ENCODE measurements around the gene TSPAN18.

TSPAN18 gene

GRCh38 chr11:44729063-44729462 lies 2.3 kb downstream of the TSPAN18 start:
- DNase-seq (ENCODE audit: insufficient read length) (no peak), FAIRE-seq (no peak)
- TF ChIP-seq TAF1 (IDR thresholded peaks at IDR 0.05; ENCODE audit: borderline replicate concordance, low read depth, low read length): no peak
- TF ChIP-seq POLR2A (IDR thresholded peaks at IDR 0.05; ENCODE audit: low read depth, low read length): no peak

DNA sequence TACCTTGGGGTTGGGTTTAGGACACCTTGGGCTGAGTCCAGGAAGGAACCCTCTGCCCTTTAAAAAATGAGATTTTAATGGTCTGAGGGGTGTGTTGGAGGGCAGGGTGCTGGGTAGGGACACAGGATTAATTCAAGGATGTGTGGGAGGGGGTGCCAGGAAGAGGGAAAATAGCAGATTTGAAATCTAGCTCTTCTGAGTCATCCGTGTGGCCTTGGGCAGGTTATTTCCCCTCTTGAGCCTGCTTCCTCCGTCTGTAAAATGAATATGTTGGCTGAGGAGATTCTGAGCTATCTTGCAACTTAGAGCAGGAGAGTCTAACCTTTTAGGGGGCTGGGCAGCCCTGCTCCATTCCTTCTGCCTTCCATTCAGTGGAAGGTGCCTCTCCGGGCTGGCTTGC lies 3.0 kb downstream of the TSPAN18 start:
- DNase-seq (ENCODE audit: insufficient read length): no peak
- no peak for TF ChIP-seq POLR2A (IDR thresholded peaks at IDR 0.05; ENCODE audit: low read depth, low read length)
- no peak for TF ChIP-seq TAF1 (IDR thresholded peaks at IDR 0.05; ENCODE audit: borderline replicate concordance, low read depth, low read length)
- no peak for TF ChIP-seq POLR2AphosphoS5 (IDR thresholded peaks at IDR 0.05; ENCODE audit: low read depth, low read length)
- peak; percentile 24 for FAIRE-seq

DNA sequence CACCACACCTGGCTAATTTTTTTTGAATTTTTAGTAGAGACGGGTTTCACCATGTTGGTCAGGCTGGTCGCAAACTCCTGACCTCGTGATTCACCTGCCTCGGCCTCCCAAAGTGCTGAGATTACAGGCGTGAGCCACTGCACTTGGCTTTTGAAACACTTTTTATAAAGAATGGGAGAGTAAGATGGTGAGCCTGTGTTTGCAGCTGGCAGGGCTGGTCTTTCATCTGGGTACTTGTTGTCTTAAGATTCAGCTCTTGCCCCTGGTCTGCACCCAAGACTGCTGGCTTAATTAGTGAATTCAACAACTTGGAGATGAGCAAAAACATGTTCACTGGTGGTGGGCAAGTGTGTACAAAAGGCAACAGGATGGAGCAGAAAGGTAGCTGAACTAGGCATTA lies 4.0 kb downstream of the TSPAN18 start:
- TF ChIP-seq POLR2A (IDR thresholded peaks at IDR 0.05; ENCODE audit: low read depth, low read length): no peak
- no peak for TF ChIP-seq POLR2AphosphoS5 (IDR thresholded peaks at IDR 0.05; ENCODE audit: low read depth, low read length)
- TF ChIP-seq TAF1 (IDR thresholded peaks at IDR 0.05; ENCODE audit: borderline replicate concordance, low read depth, low read length): no peak
- DNase-seq (ENCODE audit: insufficient read length): no peak
- FAIRE-seq: no peak

DNA sequence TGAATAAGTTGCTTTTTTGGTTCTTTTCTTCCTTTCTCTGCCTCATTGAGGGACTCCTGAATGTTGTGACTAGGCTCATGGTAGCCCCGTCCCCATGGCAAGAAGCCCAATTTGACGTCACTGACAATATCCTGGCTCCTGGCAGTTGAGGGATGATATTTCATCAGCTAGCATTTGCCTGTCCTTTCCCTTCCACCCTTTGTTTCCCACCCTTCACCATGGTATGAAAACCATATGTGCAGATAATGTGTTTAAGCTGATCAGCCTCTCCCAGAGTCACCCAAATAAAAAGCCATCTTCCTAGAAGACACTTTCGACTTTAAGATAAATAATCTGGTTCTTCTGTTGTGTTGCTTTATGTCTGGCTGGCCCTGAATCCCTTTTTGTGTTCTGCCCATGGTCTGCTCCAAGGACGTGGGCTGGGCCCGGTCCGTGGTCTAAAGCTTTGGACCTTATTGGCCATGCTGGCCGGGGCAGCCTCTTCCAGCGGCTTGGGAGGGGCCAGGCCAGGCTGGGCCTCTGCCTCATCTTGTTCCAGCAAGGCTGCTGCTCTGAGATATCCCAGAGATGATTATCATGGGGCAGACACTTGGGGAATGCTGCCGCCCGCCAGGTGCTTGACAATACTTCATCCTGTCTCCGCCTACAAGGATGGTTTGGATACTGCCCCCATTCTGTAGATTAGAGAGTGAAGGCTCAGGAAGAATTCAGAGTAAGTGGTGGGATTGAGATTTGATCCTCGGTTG lies 5.1 kb downstream of the TSPAN18 start:
- DNase-seq (ENCODE audit: insufficient read length) (no peak), FAIRE-seq (peak; percentile 61)
- TF ChIP-seq POLR2A (IDR thresholded peaks at IDR 0.05; ENCODE audit: low read depth, low read length) (no peak), POLR2AphosphoS5 (IDR thresholded peaks at IDR 0.05; ENCODE audit: low read depth, low read length) (no peak), TAF1 (IDR thresholded peaks at IDR 0.05; ENCODE audit: borderline replicate concordance, low read depth, low read length) (no peak)

- no peak for DNase-seq (ENCODE audit: insufficient read length)
- FAIRE-seq: peak; percentile 71
- no peak for TF ChIP-seq TAF1 (IDR thresholded peaks at IDR 0.05; ENCODE audit: borderline replicate concordance, low read depth, low read length)
- TF ChIP-seq POLR2AphosphoS5 (IDR thresholded peaks at IDR 0.05; ENCODE audit: low read depth, low read length): no peak
- no peak for TF ChIP-seq POLR2A (IDR thresholded peaks at IDR 0.05; ENCODE audit: low read depth, low read length)
Observed at GRCh38 chr11:44732564-44732963, 5.8 kb downstream of the TSPAN18 start.

DNA sequence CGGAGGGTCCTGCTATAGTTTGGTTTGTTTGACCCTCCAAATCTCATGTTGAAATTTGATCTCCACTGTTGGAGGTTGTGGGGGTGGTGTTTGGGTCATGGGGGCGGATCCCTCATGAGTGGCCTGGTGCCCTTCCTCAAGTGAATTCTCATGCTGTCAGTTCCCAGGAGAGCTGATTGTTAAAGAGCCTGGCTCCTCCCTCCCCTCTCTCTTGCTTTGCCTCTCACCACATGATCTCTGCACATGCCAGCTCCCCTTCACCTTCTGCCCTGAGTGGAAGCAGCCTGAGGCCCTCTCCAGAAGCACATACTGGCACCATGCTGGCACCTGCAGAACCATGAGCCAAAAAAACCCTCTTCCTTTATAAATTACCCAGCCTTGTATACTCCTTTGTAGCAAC lies 7.1 kb downstream of the TSPAN18 start:
- DNase-seq (ENCODE audit: insufficient read length): no peak
- TF ChIP-seq TAF1 (IDR thresholded peaks at IDR 0.05; ENCODE audit: borderline replicate concordance, low read depth, low read length): no peak
- TF ChIP-seq POLR2AphosphoS5 (IDR thresholded peaks at IDR 0.05; ENCODE audit: low read depth, low read length): no peak
- TF ChIP-seq POLR2A (IDR thresholded peaks at IDR 0.05; ENCODE audit: low read depth, low read length): no peak
- no peak for FAIRE-seq

DNA sequence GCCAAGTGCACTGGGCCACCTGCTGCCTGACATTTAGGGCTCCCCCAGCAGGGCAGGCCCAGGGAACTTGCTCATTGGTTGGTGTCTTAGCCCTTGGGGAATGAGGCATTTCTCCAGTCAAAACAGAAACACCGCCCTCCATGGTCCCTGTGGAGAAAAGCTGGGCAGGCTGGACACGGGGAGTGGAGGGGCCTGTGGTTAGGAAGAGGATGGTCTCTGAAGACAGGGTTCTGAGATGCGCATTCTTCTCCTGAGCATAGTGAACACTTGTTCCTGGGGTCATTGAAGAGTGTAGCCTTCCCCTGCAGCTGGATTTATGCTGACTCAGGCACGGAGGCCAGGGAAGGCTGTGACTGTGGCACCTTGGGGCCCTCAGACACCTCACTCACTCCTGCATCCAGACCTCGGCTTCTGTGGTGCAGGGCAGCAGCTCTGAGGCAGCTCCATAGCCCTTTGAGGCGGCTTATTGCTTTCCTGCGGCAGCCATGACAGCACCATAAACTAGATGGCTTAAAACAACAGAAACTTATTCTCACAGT lies 8.2 kb downstream of the TSPAN18 start:
- FAIRE-seq (no peak), DNase-seq (ENCODE audit: insufficient read length) (no peak)
- no peak for TF ChIP-seq POLR2AphosphoS5 (IDR thresholded peaks at IDR 0.05; ENCODE audit: low read depth, low read length)
- TF ChIP-seq POLR2A (IDR thresholded peaks at IDR 0.05; ENCODE audit: low read depth, low read length): no peak
- TF ChIP-seq TAF1 (IDR thresholded peaks at IDR 0.05; ENCODE audit: borderline replicate concordance, low read depth, low read length): no peak

DNA sequence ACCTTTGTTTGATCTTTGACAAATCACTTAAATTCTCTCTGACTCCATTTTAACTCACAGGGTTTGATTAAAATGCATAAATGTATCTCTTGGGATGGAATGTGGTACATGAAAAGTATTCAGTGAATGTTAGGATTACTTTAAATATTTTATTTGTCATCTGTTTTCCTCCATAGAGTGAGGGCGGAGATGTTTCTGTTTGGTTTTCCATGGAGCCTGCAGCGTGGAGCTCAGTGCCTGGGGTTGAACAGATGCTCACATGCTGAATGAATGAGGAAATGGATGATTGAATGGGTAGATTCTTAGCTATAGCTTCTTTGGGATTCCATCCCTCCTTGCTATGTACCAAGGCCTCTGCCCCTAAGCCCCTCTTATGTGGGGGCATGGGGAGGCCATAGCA lies 10.0 kb downstream of the TSPAN18 start:
- TF ChIP-seq POLR2AphosphoS5 (IDR thresholded peaks at IDR 0.05; ENCODE audit: low read depth, low read length): no peak
- TF ChIP-seq POLR2A (IDR thresholded peaks at IDR 0.05; ENCODE audit: low read depth, low read length): no peak
- no peak for TF ChIP-seq TAF1 (IDR thresholded peaks at IDR 0.05; ENCODE audit: borderline replicate concordance, low read depth, low read length)
- no peak for FAIRE-seq
- DNase-seq (ENCODE audit: insufficient read length): no peak

- DNase-seq (ENCODE audit: insufficient read length) (no peak), FAIRE-seq (no peak)
- TF ChIP-seq POLR2AphosphoS5 (IDR thresholded peaks at IDR 0.05; ENCODE audit: low read depth, low read length) (no peak), TAF1 (IDR thresholded peaks at IDR 0.05; ENCODE audit: borderline replicate concordance, low read depth, low read length) (no peak), POLR2A (IDR thresholded peaks at IDR 0.05; ENCODE audit: low read depth, low read length) (no peak)
Observed at GRCh38 chr11:44737245-44738085, 10.7 kb downstream of the TSPAN18 start.

DNA sequence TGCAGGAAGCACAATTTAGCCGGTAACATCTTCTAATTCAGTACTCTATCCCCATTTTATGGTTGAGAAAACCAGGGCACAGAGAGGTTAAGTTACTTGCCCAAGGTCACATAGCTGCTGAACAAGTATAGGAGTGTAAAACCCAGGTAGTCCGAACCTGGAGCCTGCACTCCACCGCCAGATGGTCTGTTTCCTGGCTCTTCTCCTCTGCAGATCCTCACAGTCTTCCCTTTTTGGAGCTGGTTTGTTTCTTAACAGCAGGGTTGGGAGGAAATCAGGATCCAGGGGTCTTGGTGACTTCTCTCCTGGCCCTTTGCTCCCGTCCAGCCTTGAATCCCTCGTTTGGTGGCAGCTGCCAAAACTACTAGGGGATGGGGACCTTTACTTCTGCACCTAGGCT lies 12.0 kb downstream of the TSPAN18 start:
- no peak for DNase-seq (ENCODE audit: insufficient read length)
- no peak for FAIRE-seq
- TF ChIP-seq POLR2AphosphoS5 (IDR thresholded peaks at IDR 0.05; ENCODE audit: low read depth, low read length) (no peak), TAF1 (IDR thresholded peaks at IDR 0.05; ENCODE audit: borderline replicate concordance, low read depth, low read length) (no peak), POLR2A (IDR thresholded peaks at IDR 0.05; ENCODE audit: low read depth, low read length) (no peak)

DNA sequence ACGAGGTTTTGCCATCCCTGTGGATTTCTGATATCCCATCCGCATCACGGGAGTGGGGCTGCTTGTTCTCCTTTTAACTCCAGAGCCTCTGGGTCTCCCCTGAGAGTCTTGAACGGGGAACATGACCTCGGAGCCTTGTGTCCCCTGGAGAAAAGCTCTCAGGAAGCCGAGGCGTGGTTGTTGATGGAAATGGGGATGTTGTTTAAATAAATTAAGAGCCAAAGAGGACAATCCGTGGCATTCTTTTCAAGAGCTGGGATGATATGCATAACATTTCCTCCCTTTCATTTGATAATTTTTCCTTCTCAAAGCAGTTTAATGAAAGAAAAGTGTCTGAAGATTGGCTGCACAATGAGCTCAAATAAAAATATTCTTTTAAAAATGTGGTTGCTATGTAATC lies 14.2 kb downstream of the TSPAN18 start:
- FAIRE-seq (no peak), DNase-seq (ENCODE audit: insufficient read length) (no peak)
- TF ChIP-seq POLR2A (IDR thresholded peaks at IDR 0.05; ENCODE audit: low read depth, low read length) (no peak), TAF1 (IDR thresholded peaks at IDR 0.05; ENCODE audit: borderline replicate concordance, low read depth, low read length) (no peak), POLR2AphosphoS5 (IDR thresholded peaks at IDR 0.05; ENCODE audit: low read depth, low read length) (no peak)
